ENCODE results near the gene BTN2A1. TPM values are rescaled to one million over a fixed set of nuclear protein-coding genes. Genes with fewer than 3 reads are reported as not detected.
A peak's percentile ranks its signal among the peaks of the same experiment; 100 is the strongest.

Gene BTN2A1
- total RNA-seq, 1 experiment from 2014 or later = 13.1 TPM

DNA sequence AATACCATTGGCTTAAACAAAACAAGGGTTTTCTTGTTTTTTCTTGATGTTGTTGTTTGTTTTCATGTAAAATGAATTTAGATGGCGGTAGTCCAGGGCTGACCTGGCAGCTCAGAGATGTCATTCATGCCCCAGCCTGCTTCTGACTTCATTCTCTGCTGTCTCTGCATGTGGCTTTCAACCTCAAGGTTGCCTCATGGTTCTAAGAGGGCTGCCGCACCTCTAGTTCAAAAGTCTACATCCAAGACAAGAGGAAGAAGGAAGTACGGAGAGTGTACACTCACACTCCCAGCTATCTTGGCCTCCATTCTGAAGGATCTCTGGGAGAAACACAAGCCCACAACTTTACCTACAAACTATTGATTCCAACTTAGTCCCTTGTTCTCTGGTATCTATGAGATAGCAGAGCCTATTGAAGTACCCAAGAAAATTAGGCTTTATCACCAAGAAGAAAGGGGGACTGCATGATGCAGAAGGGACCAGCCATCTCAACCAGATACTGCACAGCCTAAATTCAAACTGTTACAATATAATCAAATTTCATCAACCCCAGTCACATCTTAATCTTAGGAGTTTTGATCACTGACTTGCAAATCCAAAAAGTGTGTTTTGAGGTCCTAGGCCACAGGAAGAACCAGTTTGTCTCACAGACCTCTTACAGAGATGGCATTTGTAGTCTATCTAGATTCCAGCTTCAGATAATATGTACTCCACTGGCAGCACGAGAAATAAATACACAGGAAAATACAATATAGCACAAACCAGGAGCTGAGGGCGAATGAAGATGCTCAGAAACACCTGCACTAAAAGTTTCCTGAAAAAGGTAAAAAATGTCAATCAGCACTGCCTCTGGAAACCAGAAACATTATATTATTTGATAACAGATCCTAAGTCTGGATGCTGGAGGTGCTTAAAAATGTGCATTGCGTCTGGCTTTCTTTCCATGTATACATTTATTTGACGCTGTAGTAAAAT lies 18.3 kb upstream of the BTN2A1 start:
- H4K20me1 ChIP-seq (ENCODE audit: low read length) = no peaks in the 10 kb centered on the region
- H3K27ac ChIP-seq (ENCODE audit: low read length) = peak overlapping the region; percentile 67
- intact Hi-C loops (cut with micrococcal nuclease) = loop anchor here (2.0 kb wide), 1 partner anchor 37 kb away; the partner anchor contains the start of gene BTN3A1
- H3K9me2 ChIP-seq (replicated peaks; ENCODE audit: low read length) = no peaks in the 10 kb centered on the region
- ChIA-PET POLR2A (ENCODE audit: unreplicated experiment) (no interaction called here), CTCF (no interaction called here)
- H3K36me3 ChIP-seq (ENCODE audit: low read depth, low read length) = no peaks in the 10 kb centered on the region
- DNase-seq (no peak), ATAC-seq (peak; percentile 3; the same call in 1 of the 2 replicates)
- no peaks in the 10 kb centered on the region for H3K27me3 ChIP-seq (ENCODE audit: low read length)
- peaks cover 1% of the 10 kb centered on the region; the same call in 1 of the 2 replicates for H3K9me3 ChIP-seq (ENCODE audit: low read length)
- peaks cover 13% of the 10 kb centered on the region for H3K4me1 ChIP-seq (ENCODE audit: insufficient read depth, low read length)
- H3K4me2 ChIP-seq (ENCODE audit: low read length) = peak overlapping the region; percentile 92
- peak overlapping the region; percentile 75 for H3K4me3 ChIP-seq (ENCODE audit: low read length)
- no TSS peak for BruUV-seq (replicated peaks)
- TF ChIP-seq, protein P1, sequence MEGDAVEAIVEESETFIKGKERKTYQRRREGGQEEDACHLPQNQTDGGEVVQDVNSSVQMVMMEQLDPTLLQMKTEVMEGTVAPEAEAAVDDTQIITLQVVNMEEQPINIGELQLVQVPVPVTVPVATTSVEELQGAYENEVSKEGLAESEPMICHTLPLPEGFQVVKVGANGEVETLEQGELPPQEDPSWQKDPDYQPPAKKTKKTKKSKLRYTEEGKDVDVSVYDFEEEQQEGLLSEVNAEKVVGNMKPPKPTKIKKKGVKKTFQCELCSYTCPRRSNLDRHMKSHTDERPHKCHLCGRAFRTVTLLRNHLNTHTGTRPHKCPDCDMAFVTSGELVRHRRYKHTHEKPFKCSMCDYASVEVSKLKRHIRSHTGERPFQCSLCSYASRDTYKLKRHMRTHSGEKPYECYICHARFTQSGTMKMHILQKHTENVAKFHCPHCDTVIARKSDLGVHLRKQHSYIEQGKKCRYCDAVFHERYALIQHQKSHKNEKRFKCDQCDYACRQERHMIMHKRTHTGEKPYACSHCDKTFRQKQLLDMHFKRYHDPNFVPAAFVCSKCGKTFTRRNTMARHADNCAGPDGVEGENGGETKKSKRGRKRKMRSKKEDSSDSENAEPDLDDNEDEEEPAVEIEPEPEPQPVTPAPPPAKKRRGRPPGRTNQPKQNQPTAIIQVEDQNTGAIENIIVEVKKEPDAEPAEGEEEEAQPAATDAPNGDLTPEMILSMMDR (conservative IDR thresholded peaks at IDR 0.05; ENCODE audit: low read depth, low read length) = no peak
- TF ChIP-seq EZH2 (IDR thresholded peaks at IDR 0.05; ENCODE audit: low read length, unreplicated experiment) = no peak
- TF ChIP-seq EZH2phosphoT487 (IDR thresholded peaks at IDR 0.05; ENCODE audit: borderline replicate concordance, low read length) = no peak
- H2AFZ ChIP-seq (ENCODE audit: low read length) = peak overlapping the region; percentile 85
- H3F3A ChIP-seq (ENCODE audit: low read length, unreplicated experiment) = no peaks in the 10 kb centered on the region
- H3K79me2 ChIP-seq (ENCODE audit: low read length) = no peaks in the 10 kb centered on the region
- H3K9ac ChIP-seq (ENCODE audit: low read length) = peak overlapping the region; percentile 62

DNA sequence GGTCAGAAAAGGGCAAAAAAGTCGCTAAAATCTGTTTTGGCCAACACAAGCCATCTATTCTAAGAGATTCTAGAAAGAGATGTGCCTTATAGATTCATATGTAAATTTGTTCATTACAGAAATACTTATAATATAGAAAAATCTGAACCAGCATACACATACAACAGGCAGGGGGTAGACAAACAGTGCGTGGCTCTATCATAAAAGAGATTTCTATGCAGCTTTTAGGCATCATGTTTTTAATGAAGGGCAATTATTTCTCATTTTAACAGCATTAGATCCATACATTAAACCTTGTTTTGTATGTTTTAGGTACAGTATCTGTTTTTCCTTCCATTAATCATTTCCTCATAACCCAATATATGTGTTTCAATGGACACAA lies 16.8 kb upstream of the BTN2A1 start:
- Histone ChIP-seq H3K9me3 (ENCODE audit: low read length) (no peaks in the 10 kb centered on the region), H3K27ac (ENCODE audit: low read length) (peak overlapping the region; percentile 67), H3K9ac (ENCODE audit: low read length) (peak overlapping the region; percentile 62), H3K4me2 (ENCODE audit: low read length) (peak overlapping the region; percentile 92), H2AFZ (ENCODE audit: low read length) (peak overlapping the region; percentile 85), H3K79me2 (ENCODE audit: low read length) (no peaks in the 10 kb centered on the region), H3K9me2 (replicated peaks; ENCODE audit: low read length) (no peaks in the 10 kb centered on the region), H4K20me1 (ENCODE audit: low read length) (no peaks in the 10 kb centered on the region), H3K4me1 (ENCODE audit: insufficient read depth, low read length) (peaks cover 13% of the 10 kb centered on the region), H3F3A (ENCODE audit: low read length, unreplicated experiment) (no peaks in the 10 kb centered on the region), H3K27me3 (ENCODE audit: low read length) (no peaks in the 10 kb centered on the region), H3K4me3 (ENCODE audit: low read length) (peak overlapping the region; percentile 75), H3K36me3 (ENCODE audit: low read depth, low read length) (no peaks in the 10 kb centered on the region)
- BruUV-seq (replicated peaks) = no TSS peak
- DNase-seq (no peak), ATAC-seq (peak; percentile 23; the same call in 1 of the 2 replicates)
- POLR2A ChIA-PET (ENCODE audit: unreplicated experiment) = no interaction called here
- intact Hi-C loops (cut with micrococcal nuclease) = loop anchor here (2.0 kb wide), 1 partner anchor 38 kb away; the partner anchor contains the start of gene BTN3A1
- CTCF ChIA-PET = no interaction called here
- TF ChIP-seq EZH2 (IDR thresholded peaks at IDR 0.05; ENCODE audit: low read length, unreplicated experiment) (no peak), EZH2phosphoT487 (IDR thresholded peaks at IDR 0.05; ENCODE audit: borderline replicate concordance, low read length) (no peak)
- TF ChIP-seq, protein P1 (conservative IDR thresholded peaks at IDR 0.05; ENCODE audit: low read depth, low read length) = no peak
